Gastroesophageal sphincter (tissue), 3 donors: ENCODE measurements around the gene TBCEL.

ENCODE experiments used
- CTCF ChIP-seq, 4 experiments: fragments of 200-600 bp in 2 of 4; fragments of 450-650 bp in 2 of 4; sonication (generic) in 1 of 4; IDR thresholded peaks; one replicate each; pipeline ENCODE4 v1.5.1; 2017 to 2019; ENCODE audit warnings: antibody characterized with exemption in 4 of 4, mild to moderate bottlenecking in 2 of 4, moderate library complexity in 2 of 4
- EP300 ChIP-seq: sonication (generic); formaldehyde crosslinking; IDR thresholded peaks from one replicate; pipeline ENCODE4 v1.6.1; 2017; ENCODE audit warnings: antibody characterized with exemption, mild to moderate bottlenecking
- POLR2A ChIP-seq, 2 donors: fragments of 450-650 bp; IDR thresholded peaks; one replicate each; pipeline ENCODE4 v1.6.1; 2017; ENCODE audit warnings: antibody characterized with exemption in 2 of 2, mild to moderate bottlenecking in 2 of 2, moderate library complexity in 1 of 2
- POLR2AphosphoS5 ChIP-seq: sonication (generic); formaldehyde crosslinking; IDR thresholded peaks from one replicate; pipeline ENCODE4 v1.6.1; 2017; ENCODE audit warnings: antibody characterized with exemption

- TF ChIP-seq CTCF (IDR thresholded peaks at IDR 0.05) (no peak), POLR2A (IDR thresholded peaks at IDR 0.05) (no peak), POLR2AphosphoS5 (no peak), EP300 (no peak)
Measured at GRCh38 chr11:121110871-121111724, 87.2 kb downstream of the TBCEL start.
